ENCODE results near the gene SMARCE1.

The SMARCE1 gene

DNA sequence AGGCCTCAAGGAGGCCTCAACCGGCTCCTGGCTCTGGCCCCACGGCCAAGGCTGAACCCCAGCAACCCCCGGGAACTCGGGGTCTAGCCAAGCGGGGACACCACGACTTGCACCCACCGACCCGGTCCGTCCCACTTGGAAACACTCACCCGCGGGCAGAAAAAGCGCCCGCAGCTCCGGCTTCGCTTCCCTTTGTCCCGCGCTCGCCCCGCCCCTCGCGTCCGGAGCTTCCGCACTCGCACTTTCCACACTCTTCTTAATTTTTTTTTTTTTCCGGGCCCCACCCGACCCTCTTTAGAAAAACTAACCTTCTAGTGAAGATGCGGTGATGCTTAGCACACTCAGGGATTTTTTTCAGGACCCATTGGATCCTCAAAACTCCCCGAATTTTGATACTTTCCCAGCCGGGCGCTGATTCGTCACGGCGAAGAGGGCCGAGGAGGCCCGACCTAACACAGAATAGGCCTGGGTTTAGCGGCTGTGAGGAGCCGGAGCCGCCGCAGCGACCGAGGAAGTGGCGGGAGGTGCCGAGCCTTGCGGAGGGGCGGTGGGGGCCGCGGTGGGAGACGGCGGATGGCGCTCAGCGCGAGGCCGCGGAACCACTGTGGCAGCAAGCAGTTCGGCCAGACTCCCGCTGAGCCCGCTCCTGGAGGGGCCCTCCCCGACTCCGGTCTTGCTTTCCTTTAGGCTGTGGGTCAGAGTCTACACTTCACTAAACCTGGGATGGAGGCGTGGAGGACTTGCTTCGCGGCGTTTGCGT is at the start of gene SMARCE1:
Gene SMARCE1, minus strand, starts transcription at position 195 of the 760 bp plus-strand sequence. CDS start 2,016 bp downstream, outside the sequence.
- DNase-seq (ENCODE audit: low spot score) = peak; percentile 76
- FAIRE-seq = no peak

DNA sequence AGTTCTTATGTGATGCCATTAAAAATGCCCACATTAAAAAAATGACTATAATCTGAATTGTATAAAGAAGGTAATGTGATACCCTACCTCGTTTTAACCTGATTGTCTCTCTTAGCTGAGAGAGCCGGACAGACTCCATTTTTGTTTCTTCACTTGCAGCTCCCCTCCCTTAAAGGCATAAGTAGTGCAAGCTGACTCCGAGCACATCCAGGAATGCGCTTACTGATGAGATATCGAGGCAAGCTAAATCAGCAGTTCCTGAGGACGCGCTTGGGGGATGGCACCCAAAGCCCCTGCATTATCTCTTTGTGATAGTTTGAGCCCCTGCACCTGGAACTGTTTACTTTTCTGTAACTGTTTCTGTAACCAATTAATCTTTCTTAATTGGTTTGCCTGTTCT is 49.7 kb upstream of the SMARCE1 start:
- FAIRE-seq = no peak

DNA sequence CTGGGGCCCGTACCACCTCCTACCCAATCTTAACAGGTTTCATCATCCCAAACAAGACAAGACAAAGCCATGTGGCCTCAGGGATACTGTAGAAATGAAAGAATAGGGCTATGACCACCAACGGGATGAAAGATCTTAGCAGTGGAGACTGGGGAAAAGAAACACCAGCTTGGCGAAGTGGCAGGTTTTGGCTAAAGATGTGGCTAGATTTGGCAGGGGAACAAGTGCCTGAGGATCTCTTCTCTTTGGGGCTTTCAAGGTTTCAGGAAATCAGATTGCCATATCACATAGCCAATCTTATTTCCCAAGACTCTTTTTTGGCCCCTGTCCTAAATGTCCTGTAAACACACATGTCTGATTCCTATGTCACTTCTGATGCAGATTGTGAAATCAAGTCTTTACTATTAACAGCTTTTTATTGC is 49.0 kb upstream of the SMARCE1 start:
- FAIRE-seq = no peak
- DNase-seq (ENCODE audit: low spot score) = no peak

More for the DNA sequence above, 49.7 kb upstream of the SMARCE1 start:
- no peak for DNase-seq (ENCODE audit: low spot score)

- no peak for DNase-seq (ENCODE audit: low spot score)
- FAIRE-seq = no peak
These were observed 48.4 kb upstream of the SMARCE1 start for GRCh38 chr17:40695874-40696472.

DNA sequence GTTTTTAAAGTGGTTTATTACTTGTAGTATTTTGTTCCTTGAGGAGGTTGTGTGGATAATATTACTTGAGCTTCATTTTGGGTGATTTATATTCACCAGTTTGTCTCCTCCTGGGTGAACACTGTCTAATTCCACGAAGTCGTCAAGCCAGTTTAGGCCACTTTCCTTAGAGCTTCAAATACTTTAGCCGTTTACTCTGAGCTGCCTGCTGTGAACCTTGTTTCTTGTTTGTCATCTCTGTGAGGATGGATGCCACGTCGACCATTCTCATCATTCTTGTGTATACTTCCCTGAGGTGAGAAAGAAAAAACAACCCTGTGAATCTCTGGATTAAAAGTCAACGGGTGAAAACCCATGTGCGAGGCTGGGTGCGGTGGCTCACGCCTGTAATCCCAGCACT is 47.0 kb upstream of the SMARCE1 start:
- DNase-seq (ENCODE audit: low spot score) (no peak), FAIRE-seq (no peak)

DNA sequence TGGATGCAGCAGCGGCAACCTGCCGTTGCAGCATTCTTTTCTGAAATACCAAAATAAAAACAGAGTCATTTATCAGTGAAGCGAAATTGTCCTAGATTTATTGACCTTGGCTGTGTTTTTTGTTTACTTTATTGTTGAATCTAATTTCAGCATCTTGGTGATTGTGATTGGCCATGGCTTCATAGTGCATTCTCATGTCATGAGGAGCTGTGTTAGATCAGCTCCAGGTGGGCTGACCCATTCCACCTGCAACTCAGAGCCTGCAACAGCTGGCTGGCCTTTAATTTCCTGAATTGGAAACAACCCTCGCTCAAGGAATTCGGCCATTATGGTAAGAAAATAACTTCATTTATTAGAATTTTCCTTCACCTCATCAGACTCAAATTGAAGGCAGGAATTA is 39.5 kb upstream of the SMARCE1 start:
- DNase-seq (ENCODE audit: low spot score) = no peak
- no peak for FAIRE-seq

DNA sequence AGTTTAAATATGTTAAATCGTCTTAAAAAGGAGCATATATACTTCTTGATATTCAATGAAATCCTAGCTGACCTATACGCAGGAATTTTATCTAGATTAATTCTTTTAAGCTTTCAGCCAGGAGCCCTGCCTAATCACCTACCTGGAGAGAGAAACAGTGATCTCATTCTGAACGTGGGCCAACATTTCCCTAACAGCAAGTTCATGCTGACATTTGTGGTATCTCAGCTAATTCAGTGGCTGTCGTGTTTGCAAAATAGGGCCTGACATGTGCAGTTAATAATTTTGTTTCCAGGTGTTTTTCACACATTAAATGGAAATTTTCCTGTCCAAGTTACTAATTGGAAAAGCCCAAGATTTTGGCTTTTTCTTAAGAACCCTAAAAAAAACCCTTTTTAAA is 38.6 kb upstream of the SMARCE1 start:
- FAIRE-seq = no peak
- DNase-seq (ENCODE audit: low spot score) = no peak

GRCh38 chr17:40680998-40681397 is 33.4 kb upstream of the SMARCE1 start:
- DNase-seq (ENCODE audit: low spot score) (no peak), FAIRE-seq (no peak)

DNA sequence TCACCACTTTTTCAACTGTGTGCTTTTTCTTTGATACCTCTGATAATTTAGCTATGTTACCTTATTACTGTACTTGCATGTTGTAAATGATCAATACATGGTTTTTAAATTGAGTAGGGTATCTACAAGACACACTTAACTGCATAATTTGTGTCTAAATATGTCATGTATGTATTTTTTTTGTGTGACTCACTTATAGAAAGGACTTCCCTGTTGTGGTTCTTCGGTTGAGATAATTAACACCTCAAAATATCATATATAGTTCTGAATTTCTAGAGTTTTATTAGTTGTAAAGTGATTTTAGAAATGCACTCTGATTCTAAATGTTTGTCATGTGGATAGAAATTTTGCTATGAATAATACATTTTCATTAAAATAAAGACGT is 31.9 kb upstream of the SMARCE1 start:
- DNase-seq (ENCODE audit: low spot score) (no peak), FAIRE-seq (no peak)

DNA sequence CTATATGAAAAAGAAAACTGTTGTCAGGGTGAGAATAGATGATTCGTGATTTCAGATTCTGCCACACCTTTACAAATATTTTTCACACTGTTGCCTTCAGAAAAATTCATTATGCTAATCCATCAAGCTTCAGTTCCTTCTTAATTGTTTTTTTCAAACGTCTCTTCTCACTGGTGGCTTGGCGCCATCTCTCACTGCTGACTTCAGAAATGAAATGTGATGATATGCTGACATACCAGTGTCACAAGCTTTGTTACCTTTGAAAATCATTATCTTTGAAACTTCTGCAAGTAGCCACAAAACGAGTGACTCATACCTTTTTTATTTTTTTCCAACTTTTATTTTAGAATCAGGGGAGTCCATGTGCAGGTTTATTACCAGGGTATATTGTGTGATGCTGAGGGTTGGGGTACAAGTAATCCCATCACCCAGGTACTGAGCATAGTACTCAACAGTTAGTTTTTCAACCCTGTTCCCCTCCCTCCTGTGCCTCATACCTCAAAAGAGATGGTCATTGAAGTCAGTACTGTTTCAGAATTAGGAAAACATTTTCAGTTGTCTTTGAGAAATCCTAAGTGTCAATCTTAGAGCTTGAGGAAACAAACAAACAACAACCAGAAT is 31.4 kb upstream of the SMARCE1 start:
- FAIRE-seq = no peak
- DNase-seq (ENCODE audit: low spot score) = no peak

DNA sequence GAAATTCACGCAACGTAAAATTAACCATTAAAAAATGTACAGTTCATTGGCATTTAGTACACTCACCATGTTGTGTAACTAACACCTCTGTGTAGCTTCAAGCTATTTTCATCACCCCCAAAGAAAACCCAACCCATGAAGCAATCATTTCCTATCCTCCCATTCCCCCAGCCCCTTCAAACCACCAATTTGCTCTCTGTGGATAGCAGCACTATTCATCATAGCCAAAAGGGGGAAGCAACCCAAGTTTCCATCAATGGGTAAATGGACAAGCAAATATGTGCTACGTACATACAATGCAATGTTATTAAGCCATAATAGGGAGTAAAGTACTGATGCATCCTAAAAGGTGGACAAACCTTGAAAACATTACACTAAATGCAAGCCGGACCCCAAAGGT is 28.3 kb upstream of the SMARCE1 start:
- DNase-seq (ENCODE audit: low spot score) = no peak
- no peak for FAIRE-seq

DNA sequence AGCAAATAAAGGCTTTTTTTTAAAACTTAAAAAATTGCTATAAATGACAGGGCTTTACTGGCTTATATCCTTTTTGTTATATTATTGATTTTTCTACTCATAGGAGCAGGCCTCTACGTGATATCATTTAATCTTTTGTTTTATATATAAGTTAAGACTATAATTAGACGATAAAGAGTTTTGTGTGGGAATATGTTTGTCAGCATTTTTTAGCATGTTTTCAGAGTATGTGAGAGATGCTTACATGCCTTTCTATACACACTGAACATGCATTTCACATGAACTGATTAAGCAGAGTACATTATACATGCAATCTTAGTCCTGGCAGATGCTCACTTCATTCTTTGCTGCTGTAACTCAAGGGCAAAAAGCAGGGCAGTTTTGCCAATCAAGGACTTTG is 25.0 kb upstream of the SMARCE1 start:
- no peak for FAIRE-seq
- no peak for DNase-seq (ENCODE audit: low spot score)

- DNase-seq (ENCODE audit: low spot score) (no peak), FAIRE-seq (no peak)
These were observed 23.7 kb upstream of the SMARCE1 start for GRCh38 chr17:40671282-40671681.

DNA sequence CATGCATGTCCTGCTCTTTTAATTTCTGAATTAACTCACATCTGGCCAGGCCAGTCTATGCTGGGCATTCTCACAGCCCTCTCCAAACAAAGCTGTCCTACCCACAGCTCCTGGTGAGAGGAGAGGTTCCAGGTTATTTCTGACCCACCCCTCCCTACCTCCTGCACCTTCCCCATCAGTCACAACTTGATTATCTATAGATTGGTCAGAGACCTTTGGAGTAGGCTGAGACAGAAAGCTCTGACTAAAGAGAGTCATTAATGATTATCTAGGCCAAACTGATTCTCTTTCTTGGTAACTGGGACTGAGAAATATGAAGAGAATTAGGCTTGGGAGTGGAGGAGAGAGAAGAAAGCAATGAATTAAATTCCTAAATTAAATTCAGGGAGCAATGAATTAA is 18.7 kb upstream of the SMARCE1 start:
- DNase-seq (ENCODE audit: low spot score) (no peak), FAIRE-seq (no peak)

GRCh38 chr17:40664582-40665333 is 17.1 kb upstream of the SMARCE1 start, which contains the start of gene KRT222:
Gene KRT222 (minus strand): TSS chr17:40665177. CDS start chr17:40665099, 78 bp downstream.
- peak; percentile 43 for DNase-seq (ENCODE audit: low spot score)

DNA sequence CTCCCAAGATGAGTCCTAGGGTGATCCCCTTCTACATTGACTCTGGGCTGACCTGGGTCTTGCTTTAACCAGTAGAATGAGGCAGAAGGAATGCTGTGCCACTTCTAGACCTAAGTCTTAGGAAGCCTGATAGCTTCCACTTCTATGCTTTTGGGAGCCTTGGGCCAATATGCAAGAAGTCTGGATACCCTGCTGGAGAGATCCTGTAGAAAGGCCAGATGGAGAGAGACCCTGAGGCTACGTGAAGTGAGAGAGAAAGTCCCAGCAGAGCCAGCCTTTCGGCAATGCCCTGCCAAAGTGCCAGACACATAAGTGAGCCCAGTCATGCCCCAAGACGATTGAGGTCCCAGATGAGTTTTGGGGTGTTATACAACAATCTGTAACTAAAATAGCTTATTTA is 15.6 kb upstream of the SMARCE1 start:
- FAIRE-seq (no peak), DNase-seq (ENCODE audit: low spot score) (no peak)

More at GRCh38 chr17:40664582-40665333, 17.1 kb upstream of the SMARCE1 start, which contains the start of gene KRT222:
- no peak for FAIRE-seq

- no peak for FAIRE-seq
- DNase-seq (ENCODE audit: low spot score) = no peak
These were observed 12.3 kb upstream of the SMARCE1 start for GRCh38 chr17:40659911-40660310.

- DNase-seq (ENCODE audit: low spot score) (no peak), FAIRE-seq (no peak)
These were observed 10.8 kb upstream of the SMARCE1 start for GRCh38 chr17:40658396-40658795.

DNA sequence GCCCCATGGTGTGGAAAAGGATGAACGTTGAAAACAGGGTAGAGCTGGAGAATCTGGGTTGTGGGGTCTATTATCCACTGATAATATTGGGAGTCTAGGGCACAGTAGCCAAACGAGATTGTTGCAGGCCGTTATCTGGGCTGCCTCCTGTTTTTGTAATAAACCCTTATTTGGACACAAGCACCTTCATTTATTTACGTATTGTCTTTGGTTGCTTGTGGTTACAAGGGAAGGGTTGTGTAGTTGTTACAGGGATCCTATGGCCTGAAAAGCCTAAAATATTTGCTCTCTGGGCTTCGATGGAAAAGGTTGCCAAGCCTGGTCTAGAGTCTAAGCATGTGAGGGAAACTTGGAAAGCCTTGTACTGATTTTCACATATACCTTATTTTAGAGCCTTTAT is 4.3 kb upstream of the SMARCE1 start:
- FAIRE-seq = no peak
- DNase-seq (ENCODE audit: low spot score) = no peak

- FAIRE-seq = peak; percentile 20
- peak; percentile 14 for DNase-seq (ENCODE audit: low spot score)
These were observed 858 bp upstream of the SMARCE1 start for GRCh38 chr17:40648384-40648968.
